ENCODE measurements around the gene CLDND1.

GRCh38 chr3:98550833-98551232, 28.1 kb upstream of the CLDND1 start:
- TF ChIP-seq CTCF (IDR thresholded peaks at IDR 0.05) (no peak), POLR2A (IDR thresholded peaks at IDR 0.05) (no peak)

Measured in sigmoid colon (tissue), 3 donors.